ENCODE data around the gene CDK5RAP3.

GRCh38 chr17:47946929-47947397 lies 23.9 kb upstream of the CDK5RAP3 start:
- TF ChIP-seq FOXO4 (CRISPR knock-in tag; conservative IDR thresholded peaks at IDR 0.05) (no peak), USF2 (IDR thresholded peaks at IDR 0.05; ENCODE audit: low read depth, low read length) (peak; percentile 70), USF2 (CRISPR knock-in tag; IDR thresholded peaks at IDR 0.05; ENCODE audit: borderline replicate concordance) (peak; percentile 67; the same call in 1 of the 2 replicates), GATAD2A (CRISPR knock-in tag; IDR thresholded peaks at IDR 0.05) (peak; percentile 38; the same call in 1 of the 2 replicates), JARID2 (CRISPR knock-in tag; IDR thresholded peaks at IDR 0.05; ENCODE audit: insufficient replicate concordance) (no peak), TFAP4 (IDR thresholded peaks at IDR 0.05; ENCODE audit: borderline replicate concordance, low read depth) (peak; percentile 60; the same call in 1 of the 2 replicates), BRD4 (CRISPR knock-in tag; IDR thresholded peaks at IDR 0.05) (no peak), SMAD3 (CRISPR knock-in tag; IDR thresholded peaks at IDR 0.05) (no peak), YY1 (IDR thresholded peaks at IDR 0.05; ENCODE audit: insufficient read depth, insufficient replicate concordance, low read depth, low read length) (no peak), NFE2L2 (IDR thresholded peaks at IDR 0.05; ENCODE audit: low read length) (peak; percentile 44; the same call in 1 of the 2 replicates)
